GM21367 (cell line): ENCODE measurements around the gene BLOC1S3.

Source experiments
- ATAC-seq: cut with Tn5 transposase; IDR thresholded peaks from one replicate; pipeline ENCODE4 v1.9.1; 2021; ENCODE audit not compliant: unreplicated experiment

Gene BLOC1S3, protein sequence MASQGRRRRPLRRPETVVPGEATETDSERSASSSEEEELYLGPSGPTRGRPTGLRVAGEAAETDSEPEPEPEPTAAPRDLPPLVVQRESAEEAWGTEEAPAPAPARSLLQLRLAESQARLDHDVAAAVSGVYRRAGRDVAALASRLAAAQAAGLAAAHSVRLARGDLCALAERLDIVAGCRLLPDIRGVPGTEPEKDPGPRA

DNA sequence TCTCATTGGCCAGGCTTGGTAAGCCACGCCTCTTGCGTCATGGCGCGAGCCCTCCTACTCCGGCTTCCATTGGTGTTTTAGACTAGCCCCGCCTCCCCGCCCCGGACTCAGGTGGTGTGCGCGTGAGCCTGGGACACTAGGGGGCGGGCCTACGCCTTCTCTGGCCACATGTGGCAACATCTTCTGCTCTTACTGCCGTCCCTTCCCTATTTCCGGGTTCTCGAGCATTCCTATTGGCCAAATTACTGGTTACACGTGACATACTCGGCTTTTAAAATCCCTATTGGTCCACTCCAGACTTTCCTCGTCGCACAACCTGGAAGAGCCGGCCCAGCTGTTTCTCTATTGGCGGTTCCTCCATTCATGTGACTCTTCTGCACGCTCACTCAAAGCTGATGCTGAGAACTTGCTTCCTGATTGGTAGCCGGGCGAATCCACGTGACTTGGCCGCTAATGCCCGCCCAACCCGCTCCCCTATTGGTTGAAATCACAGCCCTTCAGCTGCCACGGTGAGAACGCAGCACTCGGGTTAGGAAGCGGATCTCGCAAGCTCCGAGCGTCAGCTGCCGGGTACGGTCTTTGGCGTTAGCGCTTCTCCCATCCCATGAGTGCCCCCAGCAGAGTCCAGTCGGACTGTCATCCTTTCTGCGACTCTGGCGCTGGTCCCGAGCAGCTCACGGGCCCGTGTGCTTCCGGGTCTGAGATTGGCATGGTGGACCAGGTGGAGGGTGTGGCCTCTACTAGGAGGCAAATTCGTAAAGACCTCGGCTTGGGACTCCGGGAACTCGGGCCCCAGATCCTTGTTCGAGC is at the start of gene BLOC1S3:
BLOC1S3 (plus strand) TSS at position 523 of the 810 bp plus-strand sequence. CDS start 513 bp downstream, outside the sequence.
- peak; percentile 63 for ATAC-seq

DNA sequence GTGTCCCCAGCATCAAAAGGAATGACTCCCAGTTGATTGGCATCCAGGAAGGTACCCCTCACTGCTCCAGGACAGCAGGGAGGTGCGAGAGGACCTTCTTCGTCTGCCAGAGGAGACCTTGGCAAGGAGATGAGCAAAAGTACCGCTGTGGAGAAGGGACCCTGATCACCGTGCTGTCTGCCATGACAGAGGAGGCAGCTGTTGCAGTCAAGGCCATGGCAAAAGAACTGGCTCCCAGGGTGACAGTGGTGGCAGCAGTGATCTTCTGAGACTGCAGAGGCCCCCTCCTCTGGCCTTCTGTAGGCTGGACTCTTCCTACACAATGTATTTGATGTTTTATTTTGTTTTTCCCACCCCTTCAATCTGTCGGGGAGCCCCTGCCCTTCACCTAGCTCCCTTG is 49.8 kb upstream of the BLOC1S3 start:
- ATAC-seq = no peak

DNA sequence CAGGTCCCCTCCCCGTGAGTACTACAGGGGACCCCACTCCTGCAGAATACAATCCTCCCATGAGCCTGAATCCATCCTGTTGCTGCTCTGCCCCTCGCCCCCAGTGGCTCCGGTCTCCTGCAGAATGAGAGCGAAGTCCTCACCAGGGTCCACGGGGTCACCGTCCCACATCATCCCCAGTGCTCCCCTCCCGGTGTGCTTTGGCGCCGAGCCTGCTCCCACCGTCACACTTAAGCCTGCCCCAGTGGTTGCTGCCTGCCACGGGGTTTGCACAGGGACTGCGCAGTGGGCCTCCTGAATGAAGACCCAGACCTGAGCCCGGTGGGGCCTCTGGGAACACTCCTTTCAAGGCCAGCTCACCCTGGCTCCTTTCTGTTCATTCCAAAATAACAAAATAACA is 48.3 kb upstream of the BLOC1S3 start:
- no peak for ATAC-seq

DNA sequence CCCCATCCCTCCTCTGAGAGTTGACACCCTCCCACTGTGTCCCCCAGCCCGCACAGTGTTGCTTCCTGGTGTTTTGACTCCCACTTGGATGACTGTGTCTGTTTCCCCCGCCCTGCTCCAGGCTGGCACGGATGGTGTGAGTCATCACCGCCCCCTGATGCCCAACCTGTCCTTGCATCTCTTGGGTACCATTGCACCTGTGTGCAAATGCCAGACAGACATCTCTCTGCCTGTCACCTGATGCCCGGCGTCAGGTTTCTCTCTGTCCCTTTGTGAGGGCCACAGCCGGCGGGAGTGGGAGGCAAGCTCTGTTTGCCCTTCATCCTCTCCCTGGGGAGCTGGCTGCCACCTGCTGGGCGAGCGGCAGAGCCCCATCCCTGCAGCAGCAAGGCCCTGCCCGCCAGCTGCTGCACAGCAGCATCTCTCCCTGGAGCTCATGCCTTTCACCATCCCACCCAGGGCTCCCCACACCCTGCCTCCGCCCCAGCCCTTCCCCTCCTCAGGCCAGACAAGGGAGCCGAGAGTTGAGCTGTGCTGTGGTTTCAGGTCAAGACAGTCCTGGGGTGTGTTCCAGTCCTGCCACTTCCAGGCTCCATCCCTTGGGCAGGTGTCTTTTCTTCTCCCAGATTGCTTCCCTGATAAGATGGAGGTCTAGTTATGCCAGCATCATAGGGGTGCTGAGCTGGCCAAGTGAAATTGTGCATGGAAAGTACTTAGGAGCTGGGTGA is 47.5 kb upstream of the BLOC1S3 start:
- ATAC-seq = no peak

DNA sequence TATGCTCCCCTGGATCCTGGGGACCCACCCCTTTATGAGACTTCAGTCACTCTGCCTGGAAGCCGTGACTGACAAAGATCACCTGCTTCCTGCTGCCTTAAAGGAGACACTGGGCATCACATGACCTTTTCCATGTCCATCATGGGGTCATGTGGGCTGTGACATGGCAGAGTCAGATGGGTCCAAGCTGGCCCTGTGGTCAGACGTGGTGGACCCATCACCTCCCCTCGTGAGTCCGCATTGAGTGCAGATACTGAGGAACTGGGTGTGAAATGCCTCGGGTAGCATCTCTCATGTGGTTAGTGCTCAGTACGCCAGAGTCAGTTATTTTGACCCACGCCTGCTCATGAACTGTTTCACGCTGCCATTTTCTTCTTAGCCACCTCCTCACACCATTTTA is 44.9 kb upstream of the BLOC1S3 start:
- ATAC-seq = no peak

DNA sequence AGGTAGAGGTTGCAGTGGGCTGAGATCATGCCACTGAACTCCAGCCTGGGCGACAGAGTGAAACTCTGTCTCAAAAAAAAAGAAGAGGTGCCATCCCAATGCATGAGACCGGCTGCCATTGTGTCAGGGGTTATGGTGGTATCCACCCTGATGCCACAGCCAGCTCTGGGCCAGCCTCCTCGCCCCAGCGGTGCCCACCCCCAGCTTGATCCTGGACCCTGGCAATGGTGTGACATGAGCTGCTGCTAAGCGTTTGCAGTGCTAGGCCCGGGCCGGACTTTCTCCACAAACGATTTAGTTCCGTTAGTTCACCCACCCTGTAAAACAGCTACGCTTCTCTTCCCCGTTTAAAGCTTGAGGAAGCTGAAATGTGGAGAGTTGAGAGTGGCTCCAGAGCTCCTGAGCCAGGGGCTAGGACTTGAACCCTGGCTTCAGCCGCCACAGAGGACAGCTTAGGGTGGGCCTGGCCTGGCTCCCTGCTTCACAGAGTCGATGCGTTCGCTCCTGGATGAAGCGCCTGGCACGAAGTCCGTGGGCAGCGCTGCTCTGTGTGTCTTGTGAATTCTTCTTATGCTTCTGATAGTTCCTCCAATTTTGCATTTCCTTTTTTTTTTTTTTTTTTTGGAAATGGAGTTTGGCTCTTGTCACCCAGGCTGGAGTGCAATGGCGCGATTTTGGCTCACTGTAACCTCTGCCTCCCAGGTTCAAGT is 43.3 kb upstream of the BLOC1S3 start:
- no peak for ATAC-seq

DNA sequence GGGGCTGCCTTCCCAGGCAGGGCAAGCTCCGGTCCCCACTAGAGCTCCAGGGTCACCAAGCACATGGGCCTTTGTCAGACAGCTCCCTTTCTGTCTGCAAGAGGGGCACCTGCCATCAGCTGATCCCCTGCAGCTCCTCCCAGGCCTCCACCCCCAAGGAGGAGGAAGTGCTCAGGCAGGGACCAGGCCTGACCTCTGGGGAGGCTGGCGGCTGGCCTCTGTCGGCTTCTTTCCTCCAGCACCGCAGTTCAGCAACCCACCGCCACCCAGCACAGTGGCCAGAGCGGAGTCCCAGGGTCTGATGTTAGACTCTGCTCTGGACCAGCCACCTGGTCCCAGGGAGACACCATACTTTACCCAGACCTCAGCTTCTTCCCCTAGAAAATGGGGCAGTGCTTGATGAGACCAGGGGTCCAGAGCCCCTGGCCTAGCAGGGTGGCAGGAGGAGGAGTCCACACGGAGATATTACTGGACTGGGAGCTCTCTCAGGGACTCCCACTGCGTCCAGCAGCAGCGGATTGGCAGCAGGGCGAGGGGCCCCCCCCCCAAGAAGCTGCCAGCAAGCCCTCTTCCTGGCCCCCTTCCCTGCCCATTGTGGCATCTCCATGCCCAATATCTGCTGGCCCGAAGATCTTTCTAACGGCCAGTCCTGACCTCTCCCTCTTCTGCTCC is 41.9 kb upstream of the BLOC1S3 start:
- no peak for ATAC-seq

DNA sequence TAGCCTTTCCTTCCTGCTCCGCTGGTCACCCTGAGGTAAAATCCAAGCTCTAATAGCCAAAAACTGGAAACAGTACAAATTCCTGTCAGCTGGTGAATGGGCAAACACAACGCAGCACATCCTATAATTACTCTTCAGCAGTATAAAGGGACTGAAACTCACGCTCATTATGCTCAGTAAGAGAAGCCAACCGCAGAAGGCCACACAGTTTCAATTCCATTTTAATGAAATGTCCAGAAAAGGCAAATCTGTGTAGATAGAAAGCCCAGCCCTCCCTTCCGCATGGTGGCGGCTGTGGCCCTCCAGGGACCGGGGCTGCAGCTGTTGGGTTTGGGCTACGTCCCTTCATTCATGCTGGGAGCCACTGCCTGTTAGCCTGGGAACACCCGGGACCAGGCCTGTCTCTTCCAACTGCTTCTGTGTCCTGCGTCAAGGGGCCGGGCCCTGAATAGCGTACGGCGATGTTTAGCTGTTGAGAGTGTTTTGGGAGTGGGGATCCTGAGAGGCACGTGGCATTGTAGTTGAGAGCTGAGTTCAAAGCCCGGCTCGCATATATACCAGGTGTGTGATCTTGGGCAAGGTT is 41.3 kb upstream of the BLOC1S3 start:
- ATAC-seq = no peak

DNA sequence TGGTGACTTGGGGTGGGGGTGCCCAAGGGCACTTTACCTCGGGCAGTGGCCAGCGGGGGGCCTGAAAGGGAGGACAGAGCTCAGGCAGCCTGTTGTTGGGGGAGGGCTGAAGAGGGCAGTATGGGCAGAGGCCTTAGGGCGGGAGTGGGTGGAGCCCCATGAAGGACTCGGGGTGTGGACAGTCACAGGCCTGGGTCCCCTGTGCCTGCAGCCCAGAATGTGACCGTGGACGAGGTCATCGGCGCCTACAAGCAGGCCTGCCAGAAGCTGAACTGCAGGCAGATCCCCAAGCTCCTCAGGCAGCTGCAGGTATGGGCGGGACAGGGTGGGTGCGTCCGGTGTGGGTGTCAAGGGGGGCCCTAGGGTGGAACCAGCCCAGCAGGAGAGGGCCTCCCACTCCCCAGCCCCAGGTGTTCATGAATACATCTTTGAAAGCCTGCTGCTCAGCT is 40.3 kb upstream of the BLOC1S3 start:
- no peak for ATAC-seq

DNA sequence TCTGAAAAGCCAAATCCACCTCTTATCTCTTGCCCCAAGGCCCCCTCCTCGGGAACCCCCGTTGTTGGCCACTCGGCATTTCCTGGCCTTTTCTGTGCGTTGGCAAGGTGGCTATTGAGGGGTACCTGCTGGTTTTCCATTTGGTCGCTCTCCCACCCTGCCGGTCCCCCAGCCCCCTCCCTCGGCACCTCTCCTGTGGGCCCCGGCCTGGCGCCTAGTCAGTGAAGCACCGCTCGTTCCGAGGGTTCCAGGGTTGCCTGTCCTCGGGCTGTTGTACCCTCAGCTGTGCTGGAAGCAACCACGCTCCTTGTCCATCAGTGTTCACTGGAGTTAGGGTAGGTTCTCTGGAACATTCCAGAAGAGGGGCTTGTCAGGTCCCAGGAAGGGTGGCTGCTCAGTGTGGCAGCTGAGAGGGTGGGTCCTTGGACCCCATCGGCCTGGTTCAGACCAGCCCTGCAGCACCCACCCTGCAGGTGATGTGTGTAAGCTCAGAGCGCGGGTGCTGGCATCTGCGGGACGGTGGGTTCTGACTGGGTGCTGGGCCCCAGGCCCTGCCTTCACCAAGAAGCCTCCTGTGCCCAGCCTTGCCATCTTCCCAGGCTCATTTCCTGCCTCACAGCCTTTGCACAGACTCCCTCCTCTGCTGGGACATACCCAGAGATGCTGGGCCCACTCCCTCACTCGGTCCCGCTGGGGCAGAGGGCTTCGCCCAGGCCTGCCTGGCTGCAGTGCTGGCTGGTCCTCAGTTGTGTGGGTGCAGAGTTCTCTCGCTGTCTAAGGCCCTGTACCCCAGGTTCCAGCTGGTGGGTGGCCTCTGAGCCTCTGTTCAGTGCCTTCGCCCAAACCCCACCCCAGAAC is 39.1 kb upstream of the BLOC1S3 start:
- no peak for ATAC-seq

DNA sequence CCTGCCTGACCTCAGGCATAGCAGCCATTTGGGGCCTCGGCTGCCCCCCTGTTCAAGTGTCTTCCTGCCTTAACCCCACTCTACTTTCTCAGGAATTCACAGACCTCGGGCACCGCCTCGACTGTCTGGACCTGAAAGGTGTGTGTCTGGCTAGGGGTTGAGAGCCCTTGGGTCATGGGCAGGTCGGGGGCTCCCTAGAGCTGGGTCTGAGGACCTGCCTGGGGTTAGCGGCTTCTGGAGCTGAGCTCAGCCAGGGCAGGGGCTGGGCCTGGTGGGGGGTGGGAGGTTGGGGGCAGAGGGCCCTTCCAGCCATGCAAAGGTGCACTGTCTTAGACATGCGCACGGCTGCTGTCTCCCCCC is 38.5 kb upstream of the BLOC1S3 start:
- ATAC-seq = no peak

DNA sequence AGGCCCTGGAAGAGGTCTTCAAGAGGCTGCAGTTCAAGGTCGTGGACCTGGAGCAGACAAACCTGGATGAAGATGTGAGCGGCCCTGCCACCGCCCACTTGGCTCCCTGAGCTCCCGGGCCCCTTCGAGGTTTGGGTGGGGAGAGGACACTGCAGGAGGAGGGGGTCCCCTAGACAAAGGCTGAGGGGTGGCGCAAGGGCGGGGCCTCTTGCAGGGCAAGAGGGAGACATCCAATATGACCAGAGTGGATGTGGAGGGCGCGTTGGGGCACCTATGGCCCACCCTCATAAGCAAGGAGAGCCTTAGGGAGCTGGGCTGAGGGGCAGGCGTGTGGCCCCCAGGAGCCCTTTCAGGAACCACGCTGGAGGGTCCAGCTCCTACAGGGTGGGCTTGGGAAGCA is 38.1 kb upstream of the BLOC1S3 start:
- no peak for ATAC-seq

DNA sequence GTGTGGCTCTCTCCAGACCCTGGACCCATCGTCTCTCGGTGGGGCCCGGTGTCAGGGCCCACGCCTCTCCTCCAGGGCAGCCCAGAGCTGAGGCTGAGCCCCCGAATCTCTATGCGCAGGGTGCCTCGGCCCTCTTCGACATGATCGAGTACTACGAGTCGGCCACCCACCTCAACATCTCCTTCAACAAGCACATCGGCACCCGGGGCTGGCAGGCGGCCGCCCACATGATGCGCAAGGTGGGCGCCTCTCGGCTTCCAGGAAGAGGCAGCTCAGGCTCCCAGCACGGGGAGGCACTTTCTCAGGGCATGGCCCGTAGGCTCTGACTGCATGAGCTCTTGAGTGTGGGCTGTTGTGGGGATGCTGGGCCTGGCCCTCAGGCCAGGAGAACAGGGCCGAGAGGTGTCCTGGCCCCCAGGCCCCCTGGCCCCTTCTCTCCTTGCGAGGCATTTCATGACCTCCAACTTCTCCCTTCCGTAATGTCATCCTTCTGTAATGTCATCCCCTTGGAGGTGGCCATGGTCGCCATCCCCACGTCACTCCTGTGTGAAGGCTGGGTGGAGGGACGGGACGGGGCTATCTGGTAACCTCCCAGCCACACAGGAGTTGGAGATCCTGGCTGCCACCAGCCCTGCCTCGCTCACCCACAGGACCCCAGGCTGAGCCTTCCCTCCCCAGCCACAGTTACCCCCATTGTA is 37.2 kb upstream of the BLOC1S3 start:
- ATAC-seq = no peak

DNA sequence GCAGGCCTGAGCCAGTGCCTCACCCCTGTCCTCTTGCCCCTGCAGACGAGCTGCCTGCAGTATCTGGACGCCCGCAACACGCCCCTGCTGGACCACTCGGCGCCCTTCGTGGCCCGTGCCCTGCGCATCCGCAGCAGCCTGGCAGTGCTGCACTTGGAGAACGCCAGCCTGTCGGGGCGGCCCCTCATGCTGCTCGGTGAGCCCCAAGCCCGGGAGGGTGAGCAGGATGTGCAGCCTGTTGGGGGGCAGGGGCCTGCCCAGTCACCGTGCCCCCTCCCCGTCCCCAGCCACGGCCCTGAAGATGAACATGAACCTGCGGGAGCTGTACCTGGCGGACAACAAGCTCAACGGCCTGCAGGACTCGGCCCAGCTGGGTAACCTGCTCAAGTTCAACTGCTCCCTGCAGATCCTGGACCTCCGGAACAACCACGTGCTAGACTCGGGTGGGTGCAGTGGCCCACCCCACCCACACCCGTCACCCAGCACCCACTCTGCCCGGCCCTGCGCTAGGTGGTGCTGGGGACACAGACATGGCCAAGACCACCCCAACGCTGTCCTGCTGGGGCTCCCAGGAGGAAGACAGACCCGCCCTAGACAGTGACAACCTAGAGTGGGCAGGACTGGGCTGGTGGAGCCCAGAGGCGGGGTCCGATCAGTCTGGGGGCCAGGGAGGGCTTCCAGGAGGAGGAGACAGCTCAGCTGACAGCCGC is 36.4 kb upstream of the BLOC1S3 start:
- no peak for ATAC-seq

DNA sequence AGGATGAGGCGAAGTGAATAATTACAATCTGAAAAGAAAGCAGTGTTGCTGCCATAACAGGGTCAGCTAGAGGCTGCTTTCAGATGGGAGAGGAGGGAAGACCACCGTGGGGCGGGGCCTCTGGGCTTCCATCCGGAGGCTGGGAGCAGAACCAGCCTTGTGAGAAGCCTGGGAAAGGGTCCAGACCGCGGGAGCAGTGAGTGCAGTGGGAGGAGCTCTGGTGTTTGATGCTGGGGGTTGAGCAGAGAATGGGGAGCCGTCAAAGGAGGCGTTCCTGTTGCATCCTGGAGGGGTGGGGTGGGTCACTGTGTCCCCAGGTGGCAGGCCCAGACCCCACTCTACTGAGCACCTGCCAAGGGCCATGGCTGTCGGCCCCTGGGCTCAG is 35.9 kb upstream of the BLOC1S3 start:
- no peak for ATAC-seq

DNA sequence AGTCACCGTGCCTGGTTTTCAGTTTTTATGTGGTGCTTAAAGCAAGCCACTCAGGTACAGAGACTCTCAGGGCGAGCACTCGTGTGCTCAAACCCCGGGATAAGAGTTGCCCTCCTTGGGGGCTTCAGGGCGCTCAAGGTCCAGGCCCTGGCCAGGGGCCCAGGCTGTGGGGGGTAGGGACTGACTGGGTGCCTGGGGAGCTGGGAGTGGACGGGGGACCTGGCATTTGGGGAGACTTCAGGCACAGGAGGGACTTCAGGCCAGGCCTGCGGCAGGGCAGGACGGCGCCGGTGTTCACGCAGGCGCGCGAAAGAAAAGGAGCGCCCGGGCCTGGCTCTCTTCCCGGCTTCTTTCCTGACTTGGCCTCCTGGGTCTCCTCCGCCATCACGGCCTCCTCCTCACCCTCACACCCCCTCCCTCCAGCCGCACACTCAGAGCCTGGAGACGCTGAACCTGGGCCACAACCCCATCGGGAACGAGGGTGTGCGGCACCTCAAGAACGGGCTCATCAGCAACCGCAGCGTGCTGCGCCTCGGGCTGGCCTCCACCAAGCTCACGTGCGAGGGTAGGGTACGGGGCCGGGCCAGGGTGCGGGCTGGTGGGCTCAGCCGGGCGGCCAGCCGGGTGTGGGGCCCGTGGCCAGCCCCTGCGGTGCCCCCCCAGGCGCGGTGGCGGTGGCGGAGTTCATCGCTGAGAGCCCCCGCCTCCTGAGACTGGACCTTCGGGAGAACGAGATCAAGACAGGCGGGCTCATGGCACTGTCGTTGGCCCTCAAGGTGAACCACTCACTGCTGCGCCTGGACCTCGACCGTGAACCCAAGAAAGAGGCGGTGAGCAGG is 33.9 kb upstream of the BLOC1S3 start:
- ATAC-seq = no peak
